ENCODE measurements around the gene SDF2L1. TPM values are rescaled to one million over a fixed set of nuclear protein-coding genes. Genes with fewer than 3 reads are reported as not detected.
"Not testable (repeated sequence)": the region's sequence is repeated elsewhere in the genome, so short reads cannot be mapped to it uniquely, and the experiment has no call there.

The SDF2L1 gene
- total and polyA plus RNA-seq, 7 donors = 6.9 to 53.5 (median 13.0) TPM

GRCh38 chr22:21605887-21606564 is 36.1 kb upstream of the SDF2L1 start:
- no peak overlapping the region for H3K27ac ChIP-seq
- DNase-seq (no peak), ATAC-seq (no peak)
- no peaks in the 10 kb centered on the region for H3K9me3 ChIP-seq
- H3K4me3 ChIP-seq = no peak overlapping the region
- peaks cover 0 to 8% of the 10 kb centered on the region in 2 donors for H3K36me3 ChIP-seq (ENCODE audit: insufficient read depth in 1 of 2, low read depth in 1 of 2)
- 96 to 97% (median 96%) methylated on average over 7 of the region's 7 CpGs for WGBS, 3 donors
- TF ChIP-seq, protein P1, sequence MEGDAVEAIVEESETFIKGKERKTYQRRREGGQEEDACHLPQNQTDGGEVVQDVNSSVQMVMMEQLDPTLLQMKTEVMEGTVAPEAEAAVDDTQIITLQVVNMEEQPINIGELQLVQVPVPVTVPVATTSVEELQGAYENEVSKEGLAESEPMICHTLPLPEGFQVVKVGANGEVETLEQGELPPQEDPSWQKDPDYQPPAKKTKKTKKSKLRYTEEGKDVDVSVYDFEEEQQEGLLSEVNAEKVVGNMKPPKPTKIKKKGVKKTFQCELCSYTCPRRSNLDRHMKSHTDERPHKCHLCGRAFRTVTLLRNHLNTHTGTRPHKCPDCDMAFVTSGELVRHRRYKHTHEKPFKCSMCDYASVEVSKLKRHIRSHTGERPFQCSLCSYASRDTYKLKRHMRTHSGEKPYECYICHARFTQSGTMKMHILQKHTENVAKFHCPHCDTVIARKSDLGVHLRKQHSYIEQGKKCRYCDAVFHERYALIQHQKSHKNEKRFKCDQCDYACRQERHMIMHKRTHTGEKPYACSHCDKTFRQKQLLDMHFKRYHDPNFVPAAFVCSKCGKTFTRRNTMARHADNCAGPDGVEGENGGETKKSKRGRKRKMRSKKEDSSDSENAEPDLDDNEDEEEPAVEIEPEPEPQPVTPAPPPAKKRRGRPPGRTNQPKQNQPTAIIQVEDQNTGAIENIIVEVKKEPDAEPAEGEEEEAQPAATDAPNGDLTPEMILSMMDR (IDR thresholded peaks at IDR 0.05) = no peak
- H3K27me3 ChIP-seq (ENCODE audit: insufficient read depth in 3 of 3, low read length in 2 of 3) = no peaks in the 10 kb centered on the region
- H3K4me1 ChIP-seq = peaks cover 13% of the 10 kb centered on the region
- intact Hi-C loops (cut with DNase I) = no loop called here

DNA sequence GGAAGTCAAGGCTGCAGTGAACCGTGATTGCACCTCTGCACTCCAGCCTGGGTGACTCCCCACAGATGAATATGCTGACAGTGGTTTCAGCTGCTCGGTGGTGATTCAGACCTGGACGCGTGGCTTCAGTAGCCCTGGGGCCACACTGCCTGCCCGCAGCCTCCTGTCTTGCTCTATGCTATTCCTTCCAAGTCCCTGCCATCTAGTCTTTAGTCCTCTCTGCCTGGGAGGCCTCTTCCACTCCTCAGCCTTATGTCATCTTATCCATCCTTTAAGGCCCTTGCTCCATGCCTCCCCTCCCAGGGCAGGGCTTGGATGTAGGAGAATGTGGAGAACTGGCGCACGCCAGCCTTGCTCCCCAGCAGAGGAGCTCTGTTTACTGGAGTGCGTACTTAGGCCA is 35.3 kb upstream of the SDF2L1 start:
- intact Hi-C loops (cut with DNase I) = no loop called here
- Histone ChIP-seq H3K4me1 (peaks cover 13% of the 10 kb centered on the region), H3K36me3 (ENCODE audit: insufficient read depth in 1 of 2, low read depth in 1 of 2) (peaks cover 0 to 15% of the 10 kb centered on the region in 2 donors), H3K9me3 (no peaks in the 10 kb centered on the region), H3K27me3 (ENCODE audit: insufficient read depth in 3 of 3, low read length in 2 of 3) (no peaks in the 10 kb centered on the region), H3K27ac (no peak overlapping the region), H3K4me3 (no peak overlapping the region)
- TF ChIP-seq, protein P1 (IDR thresholded peaks at IDR 0.05) = no peak
- ATAC-seq (peak in 2 of 4 donors; percentile 9 to 17), DNase-seq (no peak)
- WGBS, 3 donors = 96 to 98% (median 97%) methylated on average over 8 of the region's 8 CpGs

DNA sequence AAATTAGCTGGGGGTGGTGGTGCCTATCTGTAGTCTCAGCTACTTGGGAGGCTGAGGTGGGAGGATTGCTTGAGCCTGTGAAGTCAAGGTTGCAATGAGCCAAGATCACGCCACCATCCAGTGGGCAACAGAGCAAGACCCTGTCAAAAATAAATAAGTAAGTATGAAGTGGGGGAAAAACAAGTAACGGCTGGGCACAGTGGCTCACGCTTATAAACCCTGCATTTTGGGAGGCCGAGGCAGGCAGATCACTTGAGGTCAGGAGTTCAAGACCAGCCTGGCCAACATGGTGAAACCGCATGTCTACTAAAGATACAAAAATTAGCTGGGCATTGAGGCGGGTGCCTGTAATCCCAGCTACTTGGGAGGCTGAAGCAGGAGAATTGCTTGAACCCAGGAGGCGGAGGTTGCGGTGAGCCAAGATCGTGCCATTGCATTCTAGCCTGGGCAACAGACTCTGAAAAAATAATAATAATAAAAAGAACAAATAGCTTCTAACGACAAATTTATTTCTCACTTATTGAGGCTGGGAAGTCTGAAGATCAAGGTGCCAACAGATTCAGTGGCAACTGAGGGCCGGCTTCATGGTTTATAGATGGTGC is 32.4 kb upstream of the SDF2L1 start:
- H3K36me3 ChIP-seq (ENCODE audit: insufficient read depth in 1 of 2, low read depth in 1 of 2) = peaks cover 0 to 39% of the 10 kb centered on the region in 2 donors
- not testable (repeated sequence) for H3K27ac ChIP-seq

DNA sequence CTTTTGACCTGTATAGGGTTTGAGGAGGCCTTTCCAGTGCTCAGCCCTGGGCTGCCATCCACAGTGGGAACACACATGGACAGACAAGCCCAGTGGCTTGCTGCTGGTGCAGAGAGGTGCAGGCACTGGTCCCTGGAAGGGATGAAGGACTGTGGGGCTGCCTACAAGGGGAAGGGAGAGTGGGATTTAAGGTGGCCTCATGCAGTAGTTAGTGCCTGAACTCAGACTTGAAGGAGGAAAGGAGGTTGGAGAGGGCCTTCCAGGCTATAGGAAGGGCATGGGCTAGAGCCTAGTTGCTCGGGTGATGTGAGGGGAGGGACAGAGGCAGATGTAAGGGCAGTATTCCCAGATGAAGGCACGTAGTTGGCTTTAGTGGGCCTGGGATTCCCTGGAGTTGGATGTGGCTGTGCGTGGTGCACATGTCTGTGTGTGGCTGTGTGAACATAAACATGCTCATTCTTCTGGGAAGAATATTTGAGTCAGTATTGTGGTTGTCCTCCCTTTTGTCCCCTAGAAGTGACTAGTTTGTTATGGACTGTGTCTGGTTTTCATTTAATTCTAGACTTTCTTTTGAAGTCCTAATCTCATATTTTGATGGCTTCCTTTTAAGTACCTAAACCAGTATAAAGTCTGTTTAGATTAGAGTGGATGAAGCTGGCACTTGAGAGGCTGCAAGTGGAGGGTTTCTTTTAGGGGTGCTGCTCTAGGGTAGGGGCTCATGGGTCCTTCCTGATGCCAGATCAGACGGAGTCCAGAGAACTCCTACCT is 30.7 kb upstream of the SDF2L1 start:
- ATAC-seq (no peak), DNase-seq (no peak)
- H3K4me1 ChIP-seq = peaks cover 13% of the 10 kb centered on the region
- H3K9me3 ChIP-seq = no peaks in the 10 kb centered on the region
- TF ChIP-seq, protein P1 (IDR thresholded peaks at IDR 0.05) = no peak
- no peak overlapping the region for H3K4me3 ChIP-seq
- H3K36me3 ChIP-seq (ENCODE audit: insufficient read depth in 1 of 2, low read depth in 1 of 2) = peaks cover 0 to 43% of the 10 kb centered on the region in 2 donors
- intact Hi-C loops (cut with DNase I) = no loop called here
- no peaks in the 10 kb centered on the region for H3K27me3 ChIP-seq (ENCODE audit: insufficient read depth in 3 of 3, low read length in 2 of 3)
- no peak overlapping the region for H3K27ac ChIP-seq
- 68 to 71% (median 69%) methylated on average over 4 of the region's 4 CpGs for WGBS, 3 donors

More for the DNA sequence above, 32.4 kb upstream of the SDF2L1 start:
- intact Hi-C loops (cut with DNase I); ATAC-seq; H3K4me3 ChIP-seq; H3K27me3 ChIP-seq (ENCODE audit: insufficient read depth in 3 of 3, low read length in 2 of 3); H3K9me3 ChIP-seq; DNase-seq: not testable (repeated sequence)
- peaks cover 13% of the 10 kb centered on the region for H3K4me1 ChIP-seq
- 96 to 97% (median 97%) methylated on average over 11 of the region's 11 CpGs for WGBS, 3 donors

- TF ChIP-seq, protein P1 (IDR thresholded peaks at IDR 0.05) = no peak
- no peaks in the 10 kb centered on the region for H3K9me3 ChIP-seq
- H3K4me3 ChIP-seq = no peak overlapping the region
- H3K4me1 ChIP-seq = no peaks in the 10 kb centered on the region
- H3K27ac ChIP-seq = no peak overlapping the region
- DNase-seq (no peak), ATAC-seq (peak in 2 of 4 donors; percentile 28 to 47)
- WGBS, 3 donors = 87 to 91% (median 89%) methylated on average over 7 of the region's 7 CpGs
- intact Hi-C loops (cut with DNase I) = no loop called here
- peaks cover 0 to 43% of the 10 kb centered on the region in 2 donors for H3K36me3 ChIP-seq (ENCODE audit: insufficient read depth in 1 of 2, low read depth in 1 of 2)
- H3K27me3 ChIP-seq (ENCODE audit: insufficient read depth in 3 of 3, low read length in 2 of 3) = no peaks in the 10 kb centered on the region
Observed at GRCh38 chr22:21612858-21613257, 29.2 kb upstream of the SDF2L1 start.
